Measurements from ENCODE around the gene ESRRB.

Gene ESRRB

DNA sequence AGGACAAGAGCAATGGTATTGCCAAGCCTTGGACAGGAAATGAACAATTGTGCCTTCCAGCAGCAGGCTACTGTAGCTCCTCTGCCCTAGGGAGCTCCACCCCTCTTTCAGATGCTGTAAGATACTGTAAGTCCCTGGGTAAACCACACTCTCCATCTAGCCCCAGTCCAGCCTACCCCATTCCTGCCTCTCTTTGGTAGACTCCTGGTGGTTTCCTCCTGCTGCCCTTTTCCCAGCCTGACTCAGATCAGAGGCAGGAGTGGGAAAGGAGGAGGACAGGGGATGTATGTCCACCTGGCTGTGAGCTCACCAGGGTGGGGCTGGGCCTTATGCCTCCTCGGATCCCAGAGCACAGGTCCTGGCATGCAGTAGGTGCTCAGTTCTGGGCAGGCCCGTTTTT, 174.6 kb downstream of the ESRRB start:
- POLR2A ChIA-PET = no interaction called here
- no peak overlapping the region for H3K4me3 ChIP-seq (ENCODE audit: low read depth, low read length)
- CTCF ChIA-PET = no interaction called here
- TF ChIP-seq, protein P1, sequence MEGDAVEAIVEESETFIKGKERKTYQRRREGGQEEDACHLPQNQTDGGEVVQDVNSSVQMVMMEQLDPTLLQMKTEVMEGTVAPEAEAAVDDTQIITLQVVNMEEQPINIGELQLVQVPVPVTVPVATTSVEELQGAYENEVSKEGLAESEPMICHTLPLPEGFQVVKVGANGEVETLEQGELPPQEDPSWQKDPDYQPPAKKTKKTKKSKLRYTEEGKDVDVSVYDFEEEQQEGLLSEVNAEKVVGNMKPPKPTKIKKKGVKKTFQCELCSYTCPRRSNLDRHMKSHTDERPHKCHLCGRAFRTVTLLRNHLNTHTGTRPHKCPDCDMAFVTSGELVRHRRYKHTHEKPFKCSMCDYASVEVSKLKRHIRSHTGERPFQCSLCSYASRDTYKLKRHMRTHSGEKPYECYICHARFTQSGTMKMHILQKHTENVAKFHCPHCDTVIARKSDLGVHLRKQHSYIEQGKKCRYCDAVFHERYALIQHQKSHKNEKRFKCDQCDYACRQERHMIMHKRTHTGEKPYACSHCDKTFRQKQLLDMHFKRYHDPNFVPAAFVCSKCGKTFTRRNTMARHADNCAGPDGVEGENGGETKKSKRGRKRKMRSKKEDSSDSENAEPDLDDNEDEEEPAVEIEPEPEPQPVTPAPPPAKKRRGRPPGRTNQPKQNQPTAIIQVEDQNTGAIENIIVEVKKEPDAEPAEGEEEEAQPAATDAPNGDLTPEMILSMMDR (IDR thresholded peaks at IDR 0.05; ENCODE audit: insufficient read depth, low read length, missing control alignments) = no peak
- DNase-seq (ENCODE audit: low read depth, low spot score) = no peak

DNA sequence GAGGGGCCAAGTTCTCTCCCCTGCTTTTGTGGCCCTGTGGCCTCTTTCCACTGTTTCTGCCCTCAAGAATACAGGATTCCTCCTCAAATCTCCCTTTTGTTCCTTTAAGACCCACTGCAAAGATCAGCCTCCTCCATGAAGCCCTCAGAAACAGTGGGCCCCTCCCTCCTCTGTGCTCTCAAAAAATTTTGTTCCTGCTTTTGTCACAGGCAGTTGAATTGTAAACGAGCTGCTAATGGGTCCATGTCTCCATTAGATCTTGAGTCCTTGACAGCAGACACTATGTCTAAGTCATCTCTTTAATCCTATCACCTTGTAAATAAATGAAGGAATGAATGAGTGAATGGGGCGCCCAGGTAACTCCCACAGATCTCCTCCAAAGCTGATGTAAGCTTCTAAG, 175.2 kb downstream of the ESRRB start:
- H3K4me3 ChIP-seq (ENCODE audit: low read depth, low read length) = no peak overlapping the region
- CTCF ChIA-PET = no interaction called here
- DNase-seq (ENCODE audit: low read depth, low spot score) = no peak
- POLR2A ChIA-PET = no interaction called here
- TF ChIP-seq, protein P1 (IDR thresholded peaks at IDR 0.05; ENCODE audit: insufficient read depth, low read length, missing control alignments) = no peak
